ENCODE results near the gene PHLDA2.

The PHLDA2 gene

DNA sequence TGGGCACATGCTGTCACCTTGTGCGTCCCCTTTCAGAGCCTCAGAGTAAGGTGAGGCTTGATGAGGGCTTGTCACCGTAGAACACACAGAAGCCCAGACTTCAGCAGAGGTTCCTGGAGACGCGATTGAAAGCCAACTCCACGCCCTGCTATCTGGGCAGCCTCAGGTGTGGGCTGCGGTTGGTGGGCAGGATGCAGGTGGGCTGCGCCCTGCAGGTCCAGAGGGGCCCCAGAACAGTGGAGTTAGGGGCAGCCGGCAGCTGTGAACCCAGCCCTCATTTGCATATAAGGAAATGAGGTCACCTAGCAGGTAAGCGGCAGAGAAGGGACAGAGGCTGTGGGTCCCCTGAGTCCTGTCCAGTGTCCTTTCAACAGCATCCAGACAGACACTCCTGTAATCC lies 15.4 kb downstream of the PHLDA2 start:
- TF ChIP-seq, protein P1, sequence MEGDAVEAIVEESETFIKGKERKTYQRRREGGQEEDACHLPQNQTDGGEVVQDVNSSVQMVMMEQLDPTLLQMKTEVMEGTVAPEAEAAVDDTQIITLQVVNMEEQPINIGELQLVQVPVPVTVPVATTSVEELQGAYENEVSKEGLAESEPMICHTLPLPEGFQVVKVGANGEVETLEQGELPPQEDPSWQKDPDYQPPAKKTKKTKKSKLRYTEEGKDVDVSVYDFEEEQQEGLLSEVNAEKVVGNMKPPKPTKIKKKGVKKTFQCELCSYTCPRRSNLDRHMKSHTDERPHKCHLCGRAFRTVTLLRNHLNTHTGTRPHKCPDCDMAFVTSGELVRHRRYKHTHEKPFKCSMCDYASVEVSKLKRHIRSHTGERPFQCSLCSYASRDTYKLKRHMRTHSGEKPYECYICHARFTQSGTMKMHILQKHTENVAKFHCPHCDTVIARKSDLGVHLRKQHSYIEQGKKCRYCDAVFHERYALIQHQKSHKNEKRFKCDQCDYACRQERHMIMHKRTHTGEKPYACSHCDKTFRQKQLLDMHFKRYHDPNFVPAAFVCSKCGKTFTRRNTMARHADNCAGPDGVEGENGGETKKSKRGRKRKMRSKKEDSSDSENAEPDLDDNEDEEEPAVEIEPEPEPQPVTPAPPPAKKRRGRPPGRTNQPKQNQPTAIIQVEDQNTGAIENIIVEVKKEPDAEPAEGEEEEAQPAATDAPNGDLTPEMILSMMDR (IDR thresholded peaks at IDR 0.05; ENCODE audit: low read length, missing control alignments) = no peak
- no peak overlapping the region for H3K4me3 ChIP-seq (replicated peaks; ENCODE audit: low read depth, low read length)
- DNase-seq (ENCODE audit: low read depth) = no peak

DNA sequence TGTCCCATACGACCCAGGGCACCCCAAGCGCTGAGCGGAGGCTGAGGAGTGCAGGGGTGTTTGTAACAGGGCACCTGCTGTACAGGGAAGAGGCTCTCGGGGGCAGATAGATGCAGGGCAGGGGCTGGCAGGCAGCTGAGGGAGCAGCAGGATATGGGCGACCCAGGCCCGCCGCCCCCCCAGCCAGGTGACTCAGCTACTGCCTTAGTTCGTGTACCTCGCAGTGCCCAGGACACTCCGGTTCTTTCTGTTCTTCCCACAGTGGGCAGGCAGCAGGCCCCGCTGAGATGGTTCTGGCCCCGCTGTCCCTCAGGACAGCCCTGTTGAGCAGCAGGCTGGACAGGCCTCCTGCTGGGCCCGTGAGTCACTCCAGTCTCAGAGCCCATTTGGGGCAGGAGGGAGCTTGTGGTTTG lies 16.2 kb downstream of the PHLDA2 start:
- TF ChIP-seq, protein P1 (IDR thresholded peaks at IDR 0.05; ENCODE audit: low read length, missing control alignments) = no peak
- H3K4me3 ChIP-seq (replicated peaks; ENCODE audit: low read depth, low read length) = no peak overlapping the region
- no peak for DNase-seq (ENCODE audit: low read depth)

DNA sequence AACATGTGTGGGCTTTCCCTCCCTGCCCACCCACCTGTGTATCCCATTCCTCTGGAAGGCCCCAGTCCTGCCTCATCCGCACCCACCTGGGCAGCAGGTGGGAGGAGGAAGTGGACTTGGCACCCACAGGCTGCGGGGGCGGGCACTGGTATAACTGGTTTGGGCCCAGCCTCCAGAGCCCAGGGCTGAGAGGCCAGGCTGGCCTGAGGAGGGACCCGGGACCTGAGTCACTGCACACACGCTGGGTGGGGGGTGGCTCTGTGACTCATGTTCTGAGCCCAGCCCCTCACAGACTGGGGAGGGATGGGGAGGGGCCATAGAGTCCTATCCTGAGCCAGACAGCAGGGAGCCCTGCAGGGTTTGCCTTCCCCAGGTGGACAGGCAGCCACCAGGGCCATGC lies 16.7 kb downstream of the PHLDA2 start:
- no peak overlapping the region for H3K4me3 ChIP-seq (replicated peaks; ENCODE audit: low read depth, low read length)
- peak; percentile 65 for DNase-seq (ENCODE audit: low read depth)
- TF ChIP-seq, protein P1 (IDR thresholded peaks at IDR 0.05; ENCODE audit: low read length, missing control alignments) = no peak

DNA sequence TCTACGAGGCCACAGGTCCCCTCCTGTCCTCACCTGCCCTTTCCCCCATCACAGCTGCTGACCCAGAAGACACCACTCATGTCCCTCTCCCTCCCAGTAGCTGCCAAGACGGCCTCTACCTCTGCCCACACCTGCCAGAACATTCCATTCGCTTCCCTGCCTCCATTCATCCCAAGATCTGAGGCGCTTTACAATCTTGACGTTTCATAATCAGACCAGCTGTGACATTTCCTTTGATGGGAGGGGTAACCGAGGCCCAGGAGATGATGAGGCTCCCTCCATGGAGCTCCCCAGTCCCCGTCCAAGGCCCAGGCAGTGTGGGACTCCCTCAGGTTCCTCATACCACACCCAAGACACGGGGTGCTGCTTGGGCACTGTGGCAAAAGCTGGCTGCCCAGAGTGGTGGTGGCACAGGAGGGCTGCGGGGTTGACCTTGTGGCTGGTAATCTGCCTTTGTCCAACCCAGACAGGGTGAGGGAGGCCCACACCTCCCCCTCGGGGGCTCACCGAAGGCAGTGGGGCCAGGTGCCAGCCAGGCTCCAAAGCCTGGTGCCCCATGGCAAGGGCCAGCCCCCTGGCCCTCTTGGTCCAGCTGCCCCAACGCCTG lies 17.3 kb downstream of the PHLDA2 start:
- TF ChIP-seq, protein P1 (IDR thresholded peaks at IDR 0.05; ENCODE audit: low read length, missing control alignments) = no peak
- no peak overlapping the region for H3K4me3 ChIP-seq (replicated peaks; ENCODE audit: low read depth, low read length)
- no peak for DNase-seq (ENCODE audit: low read depth)

DNA sequence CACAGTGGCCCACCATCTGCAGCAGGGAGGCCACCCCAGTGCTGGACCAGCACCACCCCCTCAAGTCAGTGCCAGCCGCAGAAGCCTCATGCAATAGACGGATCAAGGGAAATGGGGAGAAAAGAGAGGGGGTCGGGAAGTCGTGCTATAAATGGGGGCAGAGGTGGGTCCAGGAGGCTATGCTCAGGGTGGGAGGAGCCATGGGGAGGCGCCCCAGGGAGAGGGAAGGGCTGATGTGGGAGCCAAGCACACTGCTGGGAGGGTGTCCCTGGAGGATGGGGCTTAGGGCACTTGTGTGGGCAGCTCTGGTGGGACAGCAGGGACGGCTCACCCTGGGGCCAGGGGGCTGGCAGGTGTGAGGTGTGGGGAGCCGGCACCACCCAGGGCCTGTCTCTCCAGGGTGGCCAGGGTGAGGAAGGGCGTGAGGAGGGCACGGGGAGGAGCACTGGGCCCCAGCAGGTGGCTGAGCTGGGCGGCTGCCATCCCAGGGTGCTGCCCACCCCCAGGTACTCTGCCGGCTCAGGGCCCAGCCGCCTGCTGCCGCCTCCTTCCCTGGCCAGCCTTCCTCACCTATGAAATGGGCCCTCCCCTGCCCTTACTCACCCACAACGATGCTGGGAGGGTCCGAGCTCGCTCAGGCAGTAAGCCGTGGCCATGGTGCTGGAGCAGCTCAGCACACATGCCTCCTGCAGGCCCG lies 18.0 kb downstream of the PHLDA2 start:
- no peak for DNase-seq (ENCODE audit: low read depth)
- H3K4me3 ChIP-seq (replicated peaks; ENCODE audit: low read depth, low read length) = no peak overlapping the region
- TF ChIP-seq, protein P1 (IDR thresholded peaks at IDR 0.05; ENCODE audit: low read length, missing control alignments) = no peak

DNA sequence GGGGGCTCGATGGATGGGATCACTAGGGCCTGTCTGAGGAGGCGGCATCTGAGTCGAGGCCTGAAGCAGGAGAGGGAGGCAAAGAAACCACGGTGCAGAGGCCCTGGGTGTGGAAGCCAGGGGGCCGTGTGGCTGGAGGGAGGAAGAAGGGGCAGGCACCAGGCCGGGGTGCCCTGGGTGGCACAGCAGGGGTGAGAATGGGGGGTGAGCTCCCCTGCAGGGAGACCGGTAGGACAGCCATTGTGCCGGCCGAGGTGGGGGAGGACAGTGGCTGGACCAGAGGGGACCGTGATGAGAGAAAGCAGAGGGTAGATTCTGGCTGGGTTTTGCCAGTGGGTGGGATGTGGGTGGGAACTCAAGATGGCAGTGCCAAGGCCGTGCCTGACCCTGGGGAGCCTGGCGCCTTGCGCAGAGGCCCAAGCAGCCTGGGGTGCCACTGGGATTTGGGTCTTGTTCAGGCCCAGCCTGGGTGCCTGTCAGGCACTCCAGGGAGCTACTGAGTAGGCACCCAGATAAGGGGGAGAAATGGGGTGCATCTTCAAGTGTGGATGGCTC lies 18.7 kb downstream of the PHLDA2 start:
- DNase-seq (ENCODE audit: low read depth) = no peak
- TF ChIP-seq, protein P1 (IDR thresholded peaks at IDR 0.05; ENCODE audit: low read length, missing control alignments) = no peak
- no peak overlapping the region for H3K4me3 ChIP-seq (replicated peaks; ENCODE audit: low read depth, low read length)
